ENCODE data around the gene GSC2.

The GSC2 gene

GRCh38 chr22:19178657-19179496 is 28.8 kb upstream of the GSC2 start, which contains the start of gene SLC25A1:
Gene SLC25A1 (minus strand): TSS chr22:19178736. CDS start chr22:19178673, 63 bp downstream.
- H3K9ac ChIP-seq, result peak within 1 kb of the TSS; percentile 98
- H3K9me3 ChIP-seq, result no peaks in the 10 kb centered on the region
- no peaks in the 10 kb centered on the region for H3K27me3 ChIP-seq
- peak within 1 kb of the TSS; percentile 97 for H3K27ac ChIP-seq
- H3K36me3 ChIP-seq, result peaks cover 16% of the 10 kb centered on the region
- H3K4me2 ChIP-seq, result peak within 1 kb of the TSS; percentile 99
- H4K20me1 ChIP-seq, result peaks cover 65% of the 10 kb centered on the region
- peaks cover 66% of the 10 kb centered on the region for H3K4me1 ChIP-seq
- no peak for TF ChIP-seq Cebpa-rat (IDR thresholded peaks at IDR 0.05)
- peak within 1 kb of the TSS; percentile 97 for H3K4me3 ChIP-seq

DNA sequence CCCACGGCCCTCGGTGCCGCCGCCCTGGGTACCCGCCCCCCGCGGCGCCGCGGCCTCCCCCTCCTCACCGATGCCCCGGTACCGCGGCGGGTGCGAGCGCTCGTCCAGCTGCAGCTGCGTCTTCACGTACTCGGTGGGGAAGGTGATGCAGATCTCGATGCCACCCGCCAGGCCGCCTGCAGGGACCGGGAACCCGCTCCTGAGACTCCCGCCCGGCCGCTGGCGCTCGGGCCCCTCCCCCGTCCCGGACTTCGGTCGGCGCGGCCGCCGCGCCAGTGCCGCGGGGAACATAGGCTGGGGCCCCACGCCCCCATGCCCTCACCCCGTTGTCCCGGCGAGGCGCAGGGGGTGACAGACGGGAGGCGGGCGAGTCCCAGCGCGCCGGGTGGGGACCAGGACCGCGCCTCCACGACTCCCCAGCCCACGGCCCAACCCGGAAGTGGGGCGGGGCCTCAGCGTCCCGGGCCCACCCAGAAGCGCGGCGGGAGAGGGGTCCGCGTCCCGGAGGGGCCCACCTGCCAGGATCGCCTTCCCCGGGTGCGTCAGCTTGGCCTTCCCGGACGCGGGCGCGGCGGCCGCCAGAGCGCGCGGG is 28.1 kb upstream of the GSC2 start:
- no peaks in the 10 kb centered on the region for H3K9me3 ChIP-seq
- peaks cover 16% of the 10 kb centered on the region for H3K36me3 ChIP-seq
- H3K27ac ChIP-seq, result peak overlapping the region; percentile 97
- H3K27me3 ChIP-seq, result no peaks in the 10 kb centered on the region
- TF ChIP-seq Cebpa-rat (IDR thresholded peaks at IDR 0.05), result no peak
- H3K4me3 ChIP-seq, result peak overlapping the region; percentile 97
- H3K4me1 ChIP-seq, result peaks cover 73% of the 10 kb centered on the region
- H3K9ac ChIP-seq, result peak overlapping the region; percentile 98
- H3K4me2 ChIP-seq, result peak overlapping the region; percentile 99
- peaks cover 65% of the 10 kb centered on the region for H4K20me1 ChIP-seq

- H3K36me3 ChIP-seq, result peaks cover 16% of the 10 kb centered on the region
- peak overlapping the region; percentile 97 for H3K4me3 ChIP-seq
- H3K9ac ChIP-seq, result peak overlapping the region; percentile 98
- H3K27ac ChIP-seq, result peak overlapping the region; percentile 97
- peak overlapping the region; percentile 99 for H3K4me2 ChIP-seq
- H3K4me1 ChIP-seq, result peaks cover 74% of the 10 kb centered on the region
- TF ChIP-seq Cebpa-rat (IDR thresholded peaks at IDR 0.05), result no peak
- no peaks in the 10 kb centered on the region for H3K9me3 ChIP-seq
- H3K27me3 ChIP-seq, result no peaks in the 10 kb centered on the region
- H4K20me1 ChIP-seq, result peaks cover 66% of the 10 kb centered on the region
Observed at GRCh38 chr22:19177164-19178064, 27.3 kb upstream of the GSC2 start.

- no peak for TF ChIP-seq Cebpa-rat (IDR thresholded peaks at IDR 0.05)
- Histone ChIP-seq H3K36me3 (peaks cover 16% of the 10 kb centered on the region), H3K27ac (peak overlapping the region; percentile 97), H3K9me3 (no peaks in the 10 kb centered on the region), H3K4me1 (peaks cover 69% of the 10 kb centered on the region), H3K9ac (peak overlapping the region; percentile 98), H3K4me3 (peak overlapping the region; percentile 97), H4K20me1 (peaks cover 65% of the 10 kb centered on the region), H3K4me2 (peak overlapping the region; percentile 99), H3K27me3 (no peaks in the 10 kb centered on the region)
Observed at GRCh38 chr22:19176732-19177131, 26.6 kb upstream of the GSC2 start.

DNA sequence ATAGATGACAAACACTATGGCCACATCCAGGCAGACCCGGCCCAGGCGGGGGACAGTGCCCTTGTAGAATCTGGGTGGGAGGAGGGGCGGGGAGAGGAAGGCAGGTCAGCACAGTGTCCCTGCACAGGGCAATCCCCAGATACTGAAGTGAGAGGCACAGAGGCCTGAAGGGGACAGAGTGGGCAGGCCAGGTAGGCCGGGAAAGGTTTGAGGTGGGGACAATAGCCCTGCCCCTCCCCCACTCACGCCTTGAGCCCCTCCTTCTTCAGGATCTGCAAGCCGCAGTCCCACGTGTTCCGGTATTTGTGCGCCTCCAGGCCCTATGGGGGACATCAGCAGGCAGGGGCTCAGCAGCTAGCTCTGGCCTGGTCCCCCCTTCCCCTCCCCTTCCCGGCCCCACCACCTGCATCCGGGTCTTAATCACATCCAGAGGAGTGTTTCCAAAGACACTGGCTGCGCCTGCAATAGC is 26.1 kb upstream of the GSC2 start:
- Histone ChIP-seq H3K9ac (peak overlapping the region; percentile 98), H3K4me3 (peak overlapping the region; percentile 97), H3K4me2 (peak overlapping the region; percentile 99), H3K27ac (peak overlapping the region; percentile 97), H4K20me1 (peaks cover 60% of the 10 kb centered on the region), H3K9me3 (no peaks in the 10 kb centered on the region), H3K36me3 (peaks cover 16% of the 10 kb centered on the region), H3K4me1 (peaks cover 66% of the 10 kb centered on the region), H3K27me3 (peaks cover 1% of the 10 kb centered on the region; the same call in 1 of the 2 replicates)
- no peak for TF ChIP-seq Cebpa-rat (IDR thresholded peaks at IDR 0.05)

DNA sequence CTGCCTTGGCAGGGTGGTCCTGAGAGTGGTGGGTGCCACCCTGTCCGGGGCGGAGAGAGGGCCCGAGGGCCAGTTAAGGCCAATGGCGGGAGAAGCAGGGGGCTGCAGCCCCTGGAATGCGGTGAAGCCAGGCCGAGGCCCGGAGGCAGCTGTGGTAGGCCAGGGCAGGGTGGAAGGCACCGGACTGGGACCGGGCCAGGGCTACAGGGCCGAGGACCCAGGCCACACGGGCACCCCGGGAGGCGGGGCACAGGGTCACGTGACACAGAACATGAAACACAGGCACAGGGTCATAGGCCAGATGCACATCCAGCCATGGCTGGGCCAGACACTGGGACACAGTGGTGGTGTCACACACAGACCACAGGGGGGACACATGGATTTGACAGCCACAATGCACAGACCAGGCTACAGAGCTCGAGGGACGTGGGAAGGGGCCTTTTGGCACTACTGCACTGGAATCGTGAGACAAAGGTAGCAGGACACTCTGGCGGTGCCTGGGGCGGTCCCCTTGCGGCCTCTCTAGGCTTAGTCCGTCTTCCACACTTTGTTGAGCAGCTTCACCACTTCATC is 25.6 kb upstream of the GSC2 start:
- Histone ChIP-seq H4K20me1 (peaks cover 59% of the 10 kb centered on the region), H3K9me3 (no peaks in the 10 kb centered on the region), H3K27me3 (peaks cover 6% of the 10 kb centered on the region), H3K27ac (peak overlapping the region; percentile 97), H3K4me3 (no peak overlapping the region; the same call in 1 of the 2 replicates), H3K36me3 (peaks cover 16% of the 10 kb centered on the region), H3K4me2 (peak overlapping the region; percentile 99), H3K4me1 (peaks cover 69% of the 10 kb centered on the region), H3K9ac (peak overlapping the region; percentile 98)
- no peak for TF ChIP-seq Cebpa-rat (IDR thresholded peaks at IDR 0.05)

DNA sequence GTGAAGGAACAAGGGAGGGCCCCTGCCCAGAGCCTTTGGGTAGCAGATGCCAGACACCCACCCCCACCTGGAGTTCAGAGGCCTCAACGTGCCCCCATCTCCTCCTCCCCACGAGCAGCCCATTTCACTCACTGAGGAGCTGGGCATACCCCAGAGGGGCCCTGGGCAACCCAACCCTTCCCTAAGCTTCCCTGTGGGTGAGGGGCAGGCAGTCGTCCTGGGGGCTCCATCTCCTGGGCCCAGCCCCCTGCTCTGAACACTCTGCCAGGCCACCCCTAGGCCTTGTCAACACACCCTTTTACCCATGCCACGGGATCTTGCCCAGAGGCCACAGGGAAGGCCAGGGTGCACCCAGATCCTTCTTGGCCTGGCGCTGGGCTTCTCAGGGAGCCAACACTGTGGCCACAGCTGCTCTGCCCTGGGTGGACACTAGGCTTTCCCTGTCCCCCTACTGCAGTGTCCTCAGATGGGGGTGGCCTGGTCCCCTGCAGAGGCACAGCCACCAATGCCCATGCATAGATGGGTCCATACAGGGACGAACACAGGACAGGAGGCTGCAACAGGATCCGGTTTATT is 25.0 kb upstream of the GSC2 start:
- Histone ChIP-seq H3K4me3 (peak overlapping the region; percentile 96), H4K20me1 (peaks cover 59% of the 10 kb centered on the region), H3K27me3 (peaks cover 12% of the 10 kb centered on the region), H3K27ac (peak overlapping the region; percentile 97), H3K9me3 (no peaks in the 10 kb centered on the region), H3K36me3 (peaks cover 16% of the 10 kb centered on the region), H3K9ac (peak overlapping the region; percentile 98), H3K4me2 (peak overlapping the region; percentile 99), H3K4me1 (peaks cover 74% of the 10 kb centered on the region)
- no peak for TF ChIP-seq Cebpa-rat (IDR thresholded peaks at IDR 0.05)

DNA sequence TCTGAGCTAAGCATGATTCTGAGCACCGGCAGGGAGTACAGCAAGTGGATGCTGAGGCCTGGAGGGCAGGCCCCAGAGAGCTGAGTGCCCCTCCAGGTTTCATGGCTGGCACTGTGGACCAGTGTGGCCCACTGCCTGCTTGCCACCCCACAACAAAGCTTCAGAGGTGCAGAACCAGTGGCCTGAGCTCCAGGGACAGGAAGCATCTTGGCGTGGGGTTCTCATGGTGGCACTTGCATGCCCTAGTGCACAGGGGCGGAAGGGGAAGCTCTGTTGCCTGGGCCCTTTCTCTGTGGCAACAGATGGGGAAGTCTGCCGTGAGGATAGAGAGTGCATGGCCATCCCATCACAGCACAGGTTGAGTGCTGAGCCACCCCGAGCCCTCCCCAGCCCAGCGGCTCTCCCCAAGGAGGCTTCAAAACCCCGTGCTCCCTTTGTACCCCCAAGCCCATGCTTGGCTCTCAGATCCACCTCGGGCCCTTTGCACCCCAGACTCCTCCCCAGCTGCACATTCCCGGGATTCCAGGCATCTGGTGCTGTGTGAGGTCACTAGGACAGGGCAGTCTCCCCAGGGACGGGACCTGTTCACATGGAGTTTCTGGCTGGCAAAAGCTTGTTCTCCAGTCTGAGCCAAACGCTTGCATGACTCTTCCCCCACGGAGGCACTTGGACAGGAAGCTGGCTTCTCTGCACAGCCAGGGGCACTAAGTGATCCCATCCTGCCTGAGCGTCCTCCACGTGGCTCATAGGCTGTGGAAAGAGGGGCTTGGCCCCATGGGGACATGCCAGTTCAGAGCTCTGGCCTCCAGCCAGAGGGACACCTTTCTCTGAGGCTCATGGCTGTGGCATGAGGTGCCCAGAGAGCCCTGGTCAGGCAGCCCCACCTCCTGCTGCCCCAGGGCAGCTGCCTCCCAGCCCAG is 24.3 kb upstream of the GSC2 start:
- H3K27me3 ChIP-seq, result peaks cover 20% of the 10 kb centered on the region
- H3K9me3 ChIP-seq, result no peaks in the 10 kb centered on the region
- peak overlapping the region; percentile 97 for H3K27ac ChIP-seq
- peaks cover 74% of the 10 kb centered on the region for H3K4me1 ChIP-seq
- H3K4me3 ChIP-seq, result peak overlapping the region; percentile 96
- peak overlapping the region; percentile 99 for H3K4me2 ChIP-seq
- peaks cover 59% of the 10 kb centered on the region for H4K20me1 ChIP-seq
- peak overlapping the region; percentile 98 for H3K9ac ChIP-seq
- TF ChIP-seq Cebpa-rat (IDR thresholded peaks at IDR 0.05), result no peak
- peaks cover 16% of the 10 kb centered on the region for H3K36me3 ChIP-seq

Measured in BLaER1 (cell line).